ENCODE results near the gene EHBP1L1. TPM values are rescaled to one million over a fixed set of nuclear protein-coding genes. Genes with fewer than 3 reads are reported as not detected.

The EHBP1L1 gene
- total and polyA plus RNA-seq, 2 of the 8 experiments (the other 6 are each of a cell fraction or from before 2014, with no cell fraction given), result 4.3 to 6.6 TPM

DNA sequence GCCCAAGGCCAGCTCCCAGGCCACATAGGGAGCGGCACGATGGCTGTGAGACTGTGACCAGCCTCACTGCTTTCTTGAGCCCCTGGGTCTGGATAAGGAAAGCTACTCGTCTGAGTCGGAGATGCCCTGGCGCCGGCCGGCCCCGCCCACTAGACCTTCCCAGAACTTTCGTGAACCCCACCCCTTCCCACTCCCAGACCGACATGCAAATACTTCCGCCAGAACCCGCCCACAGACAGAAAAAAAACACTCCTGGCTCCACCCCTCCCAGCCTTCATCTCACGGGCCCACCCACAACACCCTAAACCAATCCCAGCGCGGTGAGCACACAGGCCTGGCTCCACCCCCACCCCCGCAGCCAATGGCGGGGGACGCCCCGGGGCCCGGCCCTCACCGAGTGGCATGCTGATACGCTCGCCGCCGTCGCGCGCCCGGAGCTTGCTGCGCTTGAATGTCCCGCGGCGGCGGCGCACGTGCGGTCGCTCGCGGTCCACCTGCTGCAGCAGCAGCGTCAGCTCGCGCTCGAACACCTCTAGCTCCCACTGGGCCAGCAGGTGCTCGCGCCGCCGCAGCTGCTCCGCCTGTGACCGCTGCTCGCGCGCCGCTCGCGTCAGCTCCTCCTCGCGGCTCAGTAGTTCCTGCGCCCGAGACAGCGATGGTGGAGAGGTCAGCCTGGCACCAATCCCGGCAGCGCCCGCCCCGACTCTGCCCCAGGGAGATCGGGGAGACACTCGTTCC, 31.2 kb downstream of the EHBP1L1 start (continued):
- TF ChIP-seq, protein P1, sequence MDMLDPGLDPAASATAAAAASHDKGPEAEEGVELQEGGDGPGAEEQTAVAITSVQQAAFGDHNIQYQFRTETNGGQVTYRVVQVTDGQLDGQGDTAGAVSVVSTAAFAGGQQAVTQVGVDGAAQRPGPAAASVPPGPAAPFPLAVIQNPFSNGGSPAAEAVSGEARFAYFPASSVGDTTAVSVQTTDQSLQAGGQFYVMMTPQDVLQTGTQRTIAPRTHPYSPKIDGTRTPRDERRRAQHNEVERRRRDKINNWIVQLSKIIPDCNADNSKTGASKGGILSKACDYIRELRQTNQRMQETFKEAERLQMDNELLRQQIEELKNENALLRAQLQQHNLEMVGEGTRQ (IDR thresholded peaks at IDR 0.05; ENCODE audit: low read length), result no peak
- TF ChIP-seq POLR2A (IDR thresholded peaks at IDR 0.05; ENCODE audit: control extremely low read depth in 1 of 2, low read depth in 2 of 2, low read length in 2 of 2) (peak in 1 of 2 experiments; percentile 35; a peak in 1 of 3 replicates), FOSL1 (IDR thresholded peaks at IDR 0.05; ENCODE audit: insufficient read depth, low read depth, low read length) (0 out of 2 replicates have a peak, but pooled peaks have one; percentile 38), SUZ12 (IDR thresholded peaks at IDR 0.05; ENCODE audit: low read length) (0 out of 2 replicates have a peak, but pooled peaks have one; percentile 13), SIN3A (conservative IDR thresholded peaks at IDR 0.05 in 1 of 2, IDR thresholded peaks at IDR 0.05 in 1 of 2; ENCODE audit: low read depth in 1 of 2, low read length in 2 of 2) (peak; percentile 17 to 71; a peak in 2 of 4 replicates), JUND (IDR thresholded peaks at IDR 0.05; ENCODE audit: low read length) (no peak), TCF12 (IDR thresholded peaks at IDR 0.05; ENCODE audit: low read depth, low read length) (no peak; the same call in 1 of the 2 replicates), CREB1 (IDR thresholded peaks at IDR 0.05) (peak; percentile 62), TAF7 (optimal IDR thresholded peaks at IDR 0.05; ENCODE audit: borderline replicate concordance, low read depth, low read length) (no peak), KDM4A (IDR thresholded peaks at IDR 0.05; ENCODE audit: low read depth, low read length, severe bottlenecking) (peak; percentile 82), RNF2 (IDR thresholded peaks at IDR 0.05; ENCODE audit: borderline replicate concordance, low read depth, low read length, missing control alignments, poor library complexity, severe bottlenecking) (peak; percentile 59), SP1 (IDR thresholded peaks at IDR 0.05; ENCODE audit: low read depth, low read length) (peak; percentile 86), EGR1 (IDR thresholded peaks at IDR 0.05; ENCODE audit: borderline replicate concordance, low read depth, low read length) (0 out of 2 replicates have a peak, but pooled peaks have one; percentile 62), BACH1 (IDR thresholded peaks at IDR 0.05; ENCODE audit: low read length) (peak; percentile 86), YY1 (IDR thresholded peaks at IDR 0.05; ENCODE audit: low read depth, low read length) (no peak), ASH2L (IDR thresholded peaks at IDR 0.05; ENCODE audit: low read length) (peak; percentile 53), TEAD4 (IDR thresholded peaks at IDR 0.05; ENCODE audit: low read depth, low read length) (0 out of 2 replicates have a peak, but pooled peaks have one; percentile 1), HDAC6 (IDR thresholded peaks at IDR 0.05; ENCODE audit: low read depth, low read length) (no peak), TBP (IDR thresholded peaks at IDR 0.05; ENCODE audit: low read depth, low read length) (peak; percentile 38; the same call in 1 of the 2 replicates)
- TF ChIP-seq, protein P2, sequence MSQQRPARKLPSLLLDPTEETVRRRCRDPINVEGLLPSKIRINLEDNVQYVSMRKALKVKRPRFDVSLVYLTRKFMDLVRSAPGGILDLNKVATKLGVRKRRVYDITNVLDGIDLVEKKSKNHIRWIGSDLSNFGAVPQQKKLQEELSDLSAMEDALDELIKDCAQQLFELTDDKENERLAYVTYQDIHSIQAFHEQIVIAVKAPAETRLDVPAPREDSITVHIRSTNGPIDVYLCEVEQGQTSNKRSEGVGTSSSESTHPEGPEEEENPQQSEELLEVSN (IDR thresholded peaks at IDR 0.05), result peak; percentile 98
